MM.1S (cell line): ENCODE data around the gene IPP.
"Not testable (repeated sequence)": the region's sequence is repeated elsewhere in the genome, so short reads cannot be mapped to it uniquely, and the experiment has no call there.

ENCODE experiments used
- DNase-seq: peaks from one replicate; pipeline ENCODE4 v3.0.0-alpha.2; 2015
- H2AFZ ChIP-seq: fragments of 300-600 bp; sonication (generic); 2 replicates; pipeline ENCODE4 v1.6.0; 2016; ENCODE audit warnings: antibody characterized with exemption, low read length
- H3F3A ChIP-seq: fragments of 300-600 bp; sonication (generic); 2 replicates; pipeline ENCODE4 v1.6.1; 2016; ENCODE audit warnings: mild to moderate bottlenecking, antibody characterized with exemption, low read length, moderate library complexity, mixed read lengths; ENCODE audit not compliant: insufficient read depth
- H3K27ac ChIP-seq: fragments of 300-600 bp; sonication (generic); 2 replicates; pipeline ENCODE4 v1.5.1; 2016; ENCODE audit warnings: mild to moderate bottlenecking, low read length
- H3K27me3 ChIP-seq: fragments of 300-600 bp; sonication (generic); replicated peaks from 2 replicates; pipeline ENCODE4 v1.6.0; 2016; ENCODE audit warnings: low read length; ENCODE audit not compliant: insufficient read depth
- H3K36me3 ChIP-seq: fragments of 300-600 bp; sonication (generic); replicated peaks from 2 replicates; pipeline ENCODE4 v1.6.1; 2016; ENCODE audit warnings: mild to moderate bottlenecking, low read length, mixed read lengths; ENCODE audit not compliant: insufficient read depth
- H3K4me1 ChIP-seq: fragments of 300-600 bp; sonication (generic); 2 replicates; pipeline ENCODE4 v1.6.1; 2016; ENCODE audit warnings: low read length, mixed read lengths
- H3K4me2 ChIP-seq: fragments of 300-600 bp; sonication (generic); 2 replicates; pipeline ENCODE4 v1.6.0; 2016; ENCODE audit warnings: low read depth, low read length
- H3K4me3 ChIP-seq: fragments of 300-600 bp; sonication (generic); 2 replicates; pipeline ENCODE4 v1.5.1; 2016; ENCODE audit warnings: low read length, mixed read lengths
- H3K79me2 ChIP-seq: fragments of 300-600 bp; sonication (generic); 2 replicates; pipeline ENCODE4 v1.6.1; 2016; ENCODE audit warnings: mixed run types, low read length, mixed read lengths
- H3K9ac ChIP-seq: fragments of 300-600 bp; sonication (generic); 2 replicates; pipeline ENCODE4 v1.6.1; 2016; ENCODE audit warnings: low read length, mixed read lengths
- H3K9me2 ChIP-seq: fragments of 300-600 bp; sonication (generic); replicated peaks from 2 replicates; pipeline ENCODE4 v1.6.1; 2016; ENCODE audit warnings: mild to moderate bottlenecking, low read length, mixed read lengths; ENCODE audit not compliant: insufficient read depth
- H3K9me3 ChIP-seq: fragments of 300-600 bp; sonication (generic); replicated peaks from 2 replicates; pipeline ENCODE4 v1.6.1; 2016; ENCODE audit warnings: mild to moderate bottlenecking, low read length, mixed read lengths; ENCODE audit not compliant: insufficient read depth
- H4K20me1 ChIP-seq: fragments of 300-600 bp; sonication (generic); 2 replicates; pipeline ENCODE4 v1.6.1; 2016; ENCODE audit warnings: mild to moderate bottlenecking, low read length, moderate library complexity, mixed read lengths; ENCODE audit not compliant: insufficient read depth
- CTCF ChIP-seq: fragments of 300-600 bp; sonication (generic); IDR thresholded peaks from 2 replicates; pipeline ENCODE4 v1.5.1; 2016; ENCODE audit warnings: antibody characterized with exemption, low read length, mixed read lengths
- EZH2 ChIP-seq: fragments of 300-600 bp; sonication (generic); optimal IDR thresholded peaks from 2 replicates; pipeline ENCODE3; 2017; ENCODE audit warnings: low read depth, mild to moderate bottlenecking, antibody characterized with exemption, low read length, mixed read lengths
- EZH2phosphoT487 ChIP-seq: fragments of 300-600 bp; sonication (generic); IDR thresholded peaks from 2 replicates; pipeline ENCODE4 v1.6.1; 2018; ENCODE audit warnings: antibody characterized with exemption, low read length

The IPP gene

GRCh38 chr1:45752441-45753052, 2.1 kb upstream of the IPP start:
- H3K4me1 ChIP-seq, result peaks cover 11% of the 10 kb centered on the region
- no peaks in the 10 kb centered on the region for H4K20me1 ChIP-seq
- H3K9ac ChIP-seq, result no peak overlapping the region
- peaks cover 22% of the 10 kb centered on the region for H3F3A ChIP-seq
- 0 out of 2 replicates have a peak overlapping the region, but pooled peaks have one; percentile 9 for H2AFZ ChIP-seq
- peaks cover 12% of the 10 kb centered on the region for H3K79me2 ChIP-seq
- no peaks in the 10 kb centered on the region for H3K9me3 ChIP-seq
- H3K4me2 ChIP-seq, result no peak overlapping the region
- H3K9me2 ChIP-seq, result no peaks in the 10 kb centered on the region
- DNase-seq, result peak; percentile 16
- no peaks in the 10 kb centered on the region for H3K27me3 ChIP-seq
- no peak for TF ChIP-seq EZH2phosphoT487
- TF ChIP-seq EZH2, result no peak
- no peak for TF ChIP-seq CTCF
- no peak overlapping the region for H3K4me3 ChIP-seq
- H3K36me3 ChIP-seq, result no peaks in the 10 kb centered on the region
- H3K27ac ChIP-seq, result no peak overlapping the region

GRCh38 chr1:45752014-45752413, 1.6 kb upstream of the IPP start:
- Histone ChIP-seq H3K4me2 (0 out of 2 replicates have a peak overlapping the region, but pooled peaks have one; percentile 16), H3K4me1 (peaks cover 11% of the 10 kb centered on the region), H2AFZ (no peak overlapping the region), H3K9ac (no peak overlapping the region), H3K36me3 (no peaks in the 10 kb centered on the region), H3K9me2 (no peaks in the 10 kb centered on the region), H3K27ac (no peak overlapping the region), H3K27me3 (no peaks in the 10 kb centered on the region), H3F3A (peaks cover 22% of the 10 kb centered on the region), H4K20me1 (no peaks in the 10 kb centered on the region), H3K79me2 (peaks cover 12% of the 10 kb centered on the region), H3K4me3 (no peak overlapping the region), H3K9me3 (no peaks in the 10 kb centered on the region)
- DNase-seq, result no peak
- no peak for TF ChIP-seq EZH2phosphoT487
- TF ChIP-seq EZH2, result no peak
- no peak for TF ChIP-seq CTCF

GRCh38 chr1:45751039-45751838, 786 bp upstream of the IPP start:
- Histone ChIP-seq H3K79me2 (peaks cover 12% of the 10 kb centered on the region), H3K4me3 (peak overlapping the region; percentile 86), H2AFZ (peak overlapping the region; percentile 94), H3K27ac (peak overlapping the region; percentile 84), H3K4me2 (peak overlapping the region; percentile 88), H3K9ac (peak overlapping the region; percentile 92), H3K4me1 (peaks cover 11% of the 10 kb centered on the region), H3F3A (peaks cover 22% of the 10 kb centered on the region)
- H3K36me3 ChIP-seq, H4K20me1 ChIP-seq, H3K9me3 ChIP-seq, H3K9me2 ChIP-seq, DNase-seq, H3K27me3 ChIP-seq: not testable (repeated sequence)

GRCh38 chr1:45746922-45747321, 3.5 kb downstream of the IPP start:
- Histone ChIP-seq H3K79me2 (peaks cover 12% of the 10 kb centered on the region), H3K9ac (no peak overlapping the region), H3K4me3 (no peak overlapping the region), H3K4me2 (no peak overlapping the region), H3K27me3 (no peaks in the 10 kb centered on the region), H2AFZ (no peak overlapping the region), H4K20me1 (no peaks in the 10 kb centered on the region), H3K9me3 (no peaks in the 10 kb centered on the region), H3K27ac (no peak overlapping the region), H3K9me2 (no peaks in the 10 kb centered on the region), H3K36me3 (no peaks in the 10 kb centered on the region), H3F3A (peaks cover 18% of the 10 kb centered on the region), H3K4me1 (peaks cover 4% of the 10 kb centered on the region)
- DNase-seq, result no peak
- no peak for TF ChIP-seq EZH2phosphoT487
- TF ChIP-seq CTCF, result no peak
- TF ChIP-seq EZH2, result no peak

GRCh38 chr1:45739641-45740156, 10.8 kb downstream of the IPP start:
- H4K20me1 ChIP-seq, H3K36me3 ChIP-seq, H3K79me2 ChIP-seq, H3K4me3 ChIP-seq, H3F3A ChIP-seq, H3K9me3 ChIP-seq, DNase-seq, H3K27me3 ChIP-seq, H3K9ac ChIP-seq, H3K27ac ChIP-seq, H2AFZ ChIP-seq, H3K4me1 ChIP-seq, H3K9me2 ChIP-seq, H3K4me2 ChIP-seq: not testable (repeated sequence)
